ENCODE measurements around the gene CDK7. TPM values are rescaled to one million over a fixed set of nuclear protein-coding genes. Genes with fewer than 3 reads are reported as not detected.

CDK7 gene
- total RNA-seq, 4 donors from 2014 or later, result 25.7 to 37.2 (median 31.2) TPM

- WGBS, result 94% methylated on average over 2 of the region's 2 CpGs
- H3K36me3 ChIP-seq, result peaks cover 16% of the 10 kb centered on the region
Measured at GRCh38 chr5:69292306-69292705, 57.6 kb downstream of the CDK7 start.

DNA sequence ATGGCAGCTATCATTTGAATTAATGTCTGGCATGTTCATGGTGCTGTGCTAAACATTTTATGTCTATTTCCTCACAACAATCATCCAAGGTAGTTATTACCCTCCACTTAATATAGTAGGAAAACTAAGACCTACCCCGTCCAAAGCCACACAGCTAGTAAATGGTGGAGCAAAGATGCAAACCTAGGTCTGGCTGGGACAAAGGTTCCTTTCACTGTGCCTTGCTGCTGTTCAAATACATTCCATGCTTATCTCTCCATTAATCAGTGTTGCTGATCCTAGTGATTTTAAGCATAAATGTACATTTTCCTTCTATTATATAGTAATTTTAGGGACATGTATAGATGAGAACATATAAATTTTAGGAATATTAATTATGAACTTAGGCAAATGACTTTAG, 59.2 kb downstream of the CDK7 start:
- DNase-seq (ENCODE audit: low spot score in 2 of 2), result no peak
- Histone ChIP-seq H3K27me3 (no peaks in the 10 kb centered on the region), H3K4me1 (no peaks in the 10 kb centered on the region), H3K4me3 (no peak overlapping the region), H3K9me3 (no peaks in the 10 kb centered on the region), H3K27ac (no peak overlapping the region), H3K36me3 (peaks cover 16% of the 10 kb centered on the region)
- WGBS, result 36% methylated on average over 1 of the region's 1 CpG
- TF ChIP-seq POLR2A (IDR thresholded peaks at IDR 0.05) (no peak), EP300 (IDR thresholded peaks at IDR 0.05) (no peak), POLR2AphosphoS5 (IDR thresholded peaks at IDR 0.05) (no peak)
- TF ChIP-seq, protein P1, sequence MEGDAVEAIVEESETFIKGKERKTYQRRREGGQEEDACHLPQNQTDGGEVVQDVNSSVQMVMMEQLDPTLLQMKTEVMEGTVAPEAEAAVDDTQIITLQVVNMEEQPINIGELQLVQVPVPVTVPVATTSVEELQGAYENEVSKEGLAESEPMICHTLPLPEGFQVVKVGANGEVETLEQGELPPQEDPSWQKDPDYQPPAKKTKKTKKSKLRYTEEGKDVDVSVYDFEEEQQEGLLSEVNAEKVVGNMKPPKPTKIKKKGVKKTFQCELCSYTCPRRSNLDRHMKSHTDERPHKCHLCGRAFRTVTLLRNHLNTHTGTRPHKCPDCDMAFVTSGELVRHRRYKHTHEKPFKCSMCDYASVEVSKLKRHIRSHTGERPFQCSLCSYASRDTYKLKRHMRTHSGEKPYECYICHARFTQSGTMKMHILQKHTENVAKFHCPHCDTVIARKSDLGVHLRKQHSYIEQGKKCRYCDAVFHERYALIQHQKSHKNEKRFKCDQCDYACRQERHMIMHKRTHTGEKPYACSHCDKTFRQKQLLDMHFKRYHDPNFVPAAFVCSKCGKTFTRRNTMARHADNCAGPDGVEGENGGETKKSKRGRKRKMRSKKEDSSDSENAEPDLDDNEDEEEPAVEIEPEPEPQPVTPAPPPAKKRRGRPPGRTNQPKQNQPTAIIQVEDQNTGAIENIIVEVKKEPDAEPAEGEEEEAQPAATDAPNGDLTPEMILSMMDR (IDR thresholded peaks at IDR 0.05), result no peak

More at GRCh38 chr5:69292306-69292705, 57.6 kb downstream of the CDK7 start:
- no peak overlapping the region for H3K27ac ChIP-seq
- no peaks in the 10 kb centered on the region for H3K27me3 ChIP-seq
- no peaks in the 10 kb centered on the region for H3K9me3 ChIP-seq
- DNase-seq (ENCODE audit: low spot score in 2 of 2), result no peak
- TF ChIP-seq EP300 (IDR thresholded peaks at IDR 0.05) (no peak), POLR2A (IDR thresholded peaks at IDR 0.05) (no peak), POLR2AphosphoS5 (IDR thresholded peaks at IDR 0.05) (no peak)
- TF ChIP-seq, protein P1 (IDR thresholded peaks at IDR 0.05), result no peak
- H3K4me1 ChIP-seq, result no peaks in the 10 kb centered on the region
- H3K4me3 ChIP-seq, result no peak overlapping the region

GRCh38 chr5:69295088-69295754, 60.5 kb downstream of the CDK7 start:
- 62% methylated on average over 10 of the region's 10 CpGs for WGBS
- no peaks in the 10 kb centered on the region for H3K27me3 ChIP-seq
- H3K27ac ChIP-seq, result no peak overlapping the region
- H3K4me3 ChIP-seq, result no peak overlapping the region
- no peak for DNase-seq (ENCODE audit: low spot score in 2 of 2)
- peaks cover 16% of the 10 kb centered on the region for H3K36me3 ChIP-seq
- H3K4me1 ChIP-seq, result no peaks in the 10 kb centered on the region
- H3K9me3 ChIP-seq, result no peaks in the 10 kb centered on the region
- no peak for TF ChIP-seq EP300 (IDR thresholded peaks at IDR 0.05)
- TF ChIP-seq POLR2A (IDR thresholded peaks at IDR 0.05), result no peak
- no peak for TF ChIP-seq POLR2AphosphoS5 (IDR thresholded peaks at IDR 0.05)
- TF ChIP-seq, protein P1 (IDR thresholded peaks at IDR 0.05), result no peak

DNA sequence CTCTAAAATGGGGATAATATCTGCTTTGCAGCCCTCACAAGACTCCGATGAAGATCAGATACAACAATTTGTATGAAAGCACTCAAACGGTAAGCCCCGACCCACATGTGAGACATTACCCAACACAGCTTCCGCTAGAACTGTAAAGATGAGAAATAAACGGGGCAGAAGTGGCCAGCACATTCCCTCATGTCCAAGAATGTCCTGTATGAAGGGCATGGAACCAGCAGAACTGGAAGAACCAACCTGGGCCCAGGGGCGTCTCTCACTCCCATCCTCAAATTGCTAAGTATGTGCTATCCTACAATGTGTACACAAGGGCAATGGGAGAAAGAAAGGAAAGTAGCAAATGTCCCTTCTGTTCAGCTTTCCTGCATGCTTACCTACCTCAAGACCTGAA, 64.9 kb downstream of the CDK7 start:
- Histone ChIP-seq H3K36me3 (peaks cover 9% of the 10 kb centered on the region), H3K4me3 (no peak overlapping the region), H3K4me1 (no peaks in the 10 kb centered on the region), H3K27ac (no peak overlapping the region), H3K27me3 (no peaks in the 10 kb centered on the region), H3K9me3 (no peaks in the 10 kb centered on the region)
- WGBS, result 83% methylated on average over 6 of the region's 6 CpGs
- TF ChIP-seq, protein P1 (IDR thresholded peaks at IDR 0.05), result no peak
- TF ChIP-seq POLR2A (IDR thresholded peaks at IDR 0.05), result no peak
- no peak for TF ChIP-seq POLR2AphosphoS5 (IDR thresholded peaks at IDR 0.05)
- no peak for TF ChIP-seq EP300 (IDR thresholded peaks at IDR 0.05)
- DNase-seq (ENCODE audit: low spot score in 2 of 2), result no peak

DNA sequence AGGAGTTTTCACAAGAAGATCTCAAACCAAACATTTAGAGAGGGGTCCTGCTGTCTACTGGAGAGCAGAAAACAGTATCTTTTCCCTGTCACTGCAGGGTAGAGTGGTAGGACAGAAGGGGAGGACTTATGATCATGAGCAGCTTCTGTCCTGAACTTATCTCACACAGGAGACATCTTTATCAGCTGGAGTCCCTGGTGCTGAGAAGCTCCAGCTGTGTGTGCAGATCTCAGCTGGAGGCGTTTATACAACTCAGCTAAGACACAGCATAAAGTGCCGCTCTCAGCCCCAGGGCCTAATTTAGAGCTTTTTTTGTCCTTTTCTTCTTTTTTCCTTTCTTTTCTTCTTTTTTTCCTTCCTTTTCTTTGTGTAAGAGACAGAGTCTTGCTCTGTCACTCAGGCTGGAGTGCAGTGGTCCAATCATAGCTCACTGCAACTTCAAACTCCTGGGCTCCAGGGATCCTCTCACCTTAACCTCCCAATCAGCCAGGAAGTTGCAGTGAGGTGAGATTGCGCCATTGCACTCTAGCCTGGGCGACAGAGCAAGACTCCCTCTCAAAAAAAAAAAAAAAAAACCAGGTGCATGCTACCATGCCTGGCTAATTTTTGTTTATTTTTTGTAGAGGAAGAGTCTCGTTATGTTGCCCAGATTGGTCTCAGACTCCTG, 66.0 kb downstream of the CDK7 start:
- Histone ChIP-seq H3K9me3 (no peaks in the 10 kb centered on the region), H3K27ac (no peak overlapping the region), H3K36me3 (peaks cover 8% of the 10 kb centered on the region), H3K4me3 (no peak overlapping the region), H3K4me1 (no peaks in the 10 kb centered on the region), H3K27me3 (no peaks in the 10 kb centered on the region)
- WGBS, result 82% methylated on average over 5 of the region's 5 CpGs
- no peak for TF ChIP-seq POLR2A (IDR thresholded peaks at IDR 0.05)
- TF ChIP-seq POLR2AphosphoS5 (IDR thresholded peaks at IDR 0.05), result no peak
- no peak for TF ChIP-seq EP300 (IDR thresholded peaks at IDR 0.05)
- TF ChIP-seq, protein P1 (IDR thresholded peaks at IDR 0.05), result no peak
- no peak for DNase-seq (ENCODE audit: low spot score in 2 of 2)

Data from suprapubic skin (tissue), 4 donors.